Suppressor macrophage (primary cell): Measurements from ENCODE around the gene FUBP3.

Source experiments
- DNase-seq, 4 experiments: peaks; one replicate each; pipeline ENCODE4 v3.0.0-alpha.2; 2020 to 2022

The FUBP3 gene

GRCh38 chr9:130634801-130635200 is 55.4 kb downstream of the FUBP3 start:
- DNase-seq, result no peak

GRCh38 chr9:130635306-130635705 is 55.9 kb downstream of the FUBP3 start:
- no peak for DNase-seq

- no peak for DNase-seq
Measured at GRCh38 chr9:130635721-130636647, 56.6 kb downstream of the FUBP3 start.

- DNase-seq, result no peak
Measured at GRCh38 chr9:130636648-130637020, 57.3 kb downstream of the FUBP3 start.

- no peak for DNase-seq
Measured at GRCh38 chr9:130638284-130639123, 59.1 kb downstream of the FUBP3 start.

- no peak for DNase-seq
Measured at GRCh38 chr9:130639124-130639765, 59.9 kb downstream of the FUBP3 start.

GRCh38 chr9:130639866-130640555 is 60.6 kb downstream of the FUBP3 start:
- DNase-seq, result no peak

GRCh38 chr9:130640681-130641080 is 61.3 kb downstream of the FUBP3 start:
- no peak for DNase-seq

GRCh38 chr9:130642926-130643325 is 63.5 kb downstream of the FUBP3 start:
- DNase-seq, result no peak

- no peak for DNase-seq
Measured at GRCh38 chr9:130651221-130651620, 71.8 kb downstream of the FUBP3 start.

- no peak for DNase-seq
Measured at GRCh38 chr9:130651752-130652151, 72.4 kb downstream of the FUBP3 start.

- no peak for DNase-seq
Measured at GRCh38 chr9:130654879-130655278, 75.5 kb downstream of the FUBP3 start.

GRCh38 chr9:130658893-130659698 is 79.7 kb downstream of the FUBP3 start:
- no peak for DNase-seq

- DNase-seq, result no peak
Measured at GRCh38 chr9:130659699-130660248, 80.4 kb downstream of the FUBP3 start.

GRCh38 chr9:130660326-130660682 is 80.9 kb downstream of the FUBP3 start:
- no peak for DNase-seq

GRCh38 chr9:130660683-130661450 is 81.5 kb downstream of the FUBP3 start:
- DNase-seq, result peak in 1 of 4 experiments; percentile 46

GRCh38 chr9:130661451-130662098 is 82.2 kb downstream of the FUBP3 start:
- no peak for DNase-seq

GRCh38 chr9:130662099-130662969 is 83.0 kb downstream of the FUBP3 start:
- no peak for DNase-seq

- DNase-seq, result peak in 1 of 4 experiments; percentile 17
Measured at GRCh38 chr9:130662970-130663257, 83.5 kb downstream of the FUBP3 start.
